Fibroblast of mammary gland (primary cell): Measurements from ENCODE around the gene IMPDH2.

Experiments
- DNase-seq: peaks from one replicate; pipeline ENCODE4 v3.0.0-alpha.2; 2010; ENCODE audit warnings: low read depth
- H3K4me3 ChIP-seq: 2 replicates; pipeline ENCODE4 v1.5.1; 2011; ENCODE audit warnings: low read depth, mild to moderate bottlenecking, low read length, moderate library complexity; ENCODE audit not compliant: control insufficient read depth
- CTCF ChIP-seq: conservative IDR thresholded peaks from 2 replicates; pipeline ENCODE4 v1.5.1; 2011; ENCODE audit warnings: low read depth, low read length, inconsistent platforms; ENCODE audit not compliant: control insufficient read depth, insufficient read depth

IMPDH2 gene

DNA sequence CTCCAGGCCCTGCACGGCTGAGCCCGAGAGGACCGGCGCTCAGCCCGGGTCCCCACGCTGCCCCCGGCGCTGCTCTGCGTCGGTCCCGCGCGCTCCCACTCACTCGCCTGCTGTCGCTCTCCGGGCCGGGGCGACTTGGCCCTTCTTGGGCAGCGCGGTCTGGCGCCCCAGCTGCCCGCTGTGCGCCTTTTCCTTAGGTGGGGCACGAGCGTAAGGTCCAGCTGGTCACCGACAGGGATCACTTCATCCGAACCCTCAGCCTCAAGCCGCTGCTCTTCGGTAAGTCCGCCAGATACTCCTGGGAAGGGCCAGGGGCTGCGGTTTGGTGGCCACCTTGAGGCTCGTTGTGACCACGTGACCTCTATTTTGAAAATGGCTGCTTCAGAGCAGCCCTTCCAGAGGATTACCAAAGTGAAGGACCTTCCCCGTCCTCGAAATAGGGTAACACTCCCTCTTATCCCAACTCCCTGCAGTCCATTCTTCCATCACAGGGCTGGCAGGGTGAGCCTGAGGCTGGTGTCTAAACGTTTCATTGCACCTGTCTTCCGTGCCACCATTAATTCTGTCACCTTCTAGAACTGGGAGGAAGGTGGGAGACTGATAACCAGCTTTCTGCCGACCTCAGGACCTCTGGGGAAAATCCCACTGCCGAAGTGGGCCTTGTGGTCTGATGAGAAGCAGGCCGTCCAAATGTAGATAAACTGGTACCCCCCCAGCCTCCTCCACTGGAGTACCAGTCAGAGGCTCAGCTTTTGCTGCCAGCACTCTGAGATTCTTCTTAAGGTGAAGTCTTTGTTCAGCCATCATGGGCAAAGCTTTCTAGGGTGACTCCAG is 38.3 kb downstream of the IMPDH2 start:
- peak overlapping the region; percentile 69 for H3K4me3 ChIP-seq
- no peak for DNase-seq
- no peak for TF ChIP-seq CTCF

DNA sequence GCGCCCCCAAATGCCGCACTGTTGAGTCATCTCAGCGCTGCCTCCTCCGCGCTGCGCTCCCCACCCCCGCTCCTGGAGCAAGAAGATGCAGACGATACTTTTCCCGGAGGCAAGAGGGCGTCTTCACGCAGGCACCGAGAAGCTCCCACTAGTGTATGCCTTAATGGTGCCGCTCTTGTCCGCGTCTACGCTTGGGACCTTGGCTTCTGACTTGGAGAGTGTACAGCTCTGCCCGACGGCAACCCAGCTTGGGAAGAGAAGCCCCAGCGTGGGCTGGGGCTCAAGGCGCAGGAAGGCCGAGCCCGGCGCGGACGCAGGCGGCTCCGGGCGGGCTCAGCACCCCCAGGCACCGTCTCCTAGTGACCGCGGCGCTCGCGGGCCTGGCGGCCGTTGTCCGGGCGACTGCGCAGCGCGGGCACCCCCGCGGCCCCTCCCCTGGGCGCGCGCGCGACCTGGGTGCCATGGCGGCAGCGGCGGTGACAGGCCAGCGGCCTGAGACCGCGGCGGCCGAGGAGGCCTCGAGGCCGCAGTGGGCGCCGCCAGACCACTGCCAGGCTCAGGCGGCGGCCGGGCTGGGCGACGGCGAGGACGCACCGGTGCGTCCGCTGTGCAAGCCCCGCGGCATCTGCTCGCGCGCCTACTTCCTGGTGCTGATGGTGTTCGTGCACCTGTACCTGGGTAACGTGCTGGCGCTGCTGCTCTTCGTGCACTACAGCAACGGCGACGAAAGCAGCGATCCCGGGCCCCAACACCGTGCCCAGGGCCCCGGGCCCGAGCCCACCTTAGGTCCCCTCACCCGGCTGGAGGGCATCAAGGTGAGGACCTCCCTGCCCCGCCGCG is 39.2 kb downstream of the IMPDH2 start, which contains the start of gene P4HTM:
Gene P4HTM (plus strand): TSS at position 446 of the 840 bp plus-strand sequence. CDS start 16 bp downstream, at position 462.
- peak; percentile 89 for DNase-seq
- H3K4me3 ChIP-seq: peak within 1 kb of the TSS; percentile 69
- TF ChIP-seq CTCF: peak; percentile 47

DNA sequence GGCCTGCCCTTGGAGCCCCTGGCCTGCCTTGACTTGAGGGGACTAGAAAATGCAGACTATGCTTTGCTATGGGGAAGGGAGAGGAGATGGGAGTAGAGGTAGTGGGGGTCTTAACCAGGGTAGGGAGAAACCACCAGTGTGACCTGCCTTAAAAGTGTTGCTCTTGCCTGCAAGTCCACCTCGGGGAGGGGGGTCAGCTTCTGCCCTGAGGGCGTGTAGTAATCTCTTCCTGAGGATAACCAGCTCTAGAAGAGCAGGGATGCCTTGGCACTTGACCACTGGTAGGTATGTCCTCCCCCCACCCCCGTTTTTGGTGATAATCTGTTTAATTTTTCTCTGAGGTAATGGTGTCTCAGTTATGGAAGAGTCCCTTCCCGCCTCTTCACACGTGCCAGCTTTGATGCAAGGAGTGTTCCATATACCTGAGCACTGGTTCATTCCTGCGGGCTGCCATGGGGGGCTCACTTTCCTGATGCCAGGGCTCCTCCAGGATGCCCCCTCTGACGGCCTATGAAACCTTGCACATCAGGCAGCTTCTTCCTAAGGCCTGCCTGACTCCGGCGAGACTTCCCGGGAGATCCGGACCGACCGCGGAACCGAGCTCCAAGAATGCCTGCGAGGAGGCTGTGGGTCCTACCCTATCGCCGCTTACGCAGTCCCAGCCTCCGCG is 39.9 kb downstream of the IMPDH2 start:
- DNase-seq: no peak
- no peak for TF ChIP-seq CTCF
- H3K4me3 ChIP-seq: peak overlapping the region; percentile 67

- no peak for TF ChIP-seq CTCF
- no peak overlapping the region for H3K4me3 ChIP-seq
- no peak for DNase-seq
Measured at GRCh38 chr3:48985831-48986376, 43.3 kb downstream of the IMPDH2 start.

- no peak for DNase-seq
- no peak for TF ChIP-seq CTCF
- H3K4me3 ChIP-seq: no peak overlapping the region
Measured at GRCh38 chr3:48984663-48985062, 44.5 kb downstream of the IMPDH2 start.

DNA sequence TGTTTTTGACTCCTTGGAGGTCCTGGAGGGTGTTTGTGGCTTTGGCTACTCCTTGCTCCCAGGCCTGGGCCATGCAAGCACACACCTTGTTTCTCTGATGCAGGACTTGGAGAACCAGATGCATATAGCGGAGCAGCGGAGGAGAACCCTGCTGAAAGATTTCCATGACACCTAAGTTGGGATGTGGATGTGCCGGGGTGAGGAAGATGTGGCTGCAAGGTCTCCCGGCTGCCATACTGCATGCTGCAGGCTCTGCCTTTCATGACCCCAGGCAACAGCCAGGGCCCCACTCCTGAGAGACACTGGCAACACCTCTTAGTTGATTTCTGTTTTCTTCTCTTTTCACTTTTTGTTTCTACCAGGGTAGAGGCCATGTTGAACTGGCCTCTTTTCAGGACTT is 46.1 kb downstream of the IMPDH2 start:
- no peak for DNase-seq
- TF ChIP-seq CTCF: no peak

More for the DNA sequence above, 46.1 kb downstream of the IMPDH2 start:
- H3K4me3 ChIP-seq: no peak overlapping the region
